SIG-M5 treated with dmso at 0.1 percent for 504 hours (cell line): Measurements from ENCODE around the gene PTPRN2.

Source experiments
- DNase-seq: peaks from one replicate; lab custom pipeline; 2025; ENCODE audit not compliant: unreplicated experiment; lab: John Stamatoyannopoulos, UW

PTPRN2 gene

GRCh38 chr7:158129037-158130022 lies 458.3 kb downstream of the PTPRN2 start:
- DNase-seq, result no peak

- no peak for DNase-seq
These were observed 459.1 kb downstream of the PTPRN2 start for GRCh38 chr7:158128572-158128971.

- DNase-seq, result no peak
These were observed 460.4 kb downstream of the PTPRN2 start for GRCh38 chr7:158127241-158127640.

GRCh38 chr7:158126661-158127060 lies 461.0 kb downstream of the PTPRN2 start:
- no peak for DNase-seq

GRCh38 chr7:158125721-158126120 lies 461.9 kb downstream of the PTPRN2 start:
- no peak for DNase-seq

GRCh38 chr7:158125091-158125490 lies 462.5 kb downstream of the PTPRN2 start:
- no peak for DNase-seq

- DNase-seq, result no peak
These were observed 462.9 kb downstream of the PTPRN2 start for GRCh38 chr7:158124671-158125079.

- DNase-seq, result peak; percentile 29
These were observed 463.9 kb downstream of the PTPRN2 start for GRCh38 chr7:158123753-158124152.

- DNase-seq, result no peak
These were observed 464.4 kb downstream of the PTPRN2 start for GRCh38 chr7:158123214-158123613.

- DNase-seq, result no peak
These were observed 466.1 kb downstream of the PTPRN2 start for GRCh38 chr7:158121441-158122045.

- DNase-seq, result no peak
These were observed 466.9 kb downstream of the PTPRN2 start for GRCh38 chr7:158120716-158121115.

GRCh38 chr7:158120316-158120715 lies 467.3 kb downstream of the PTPRN2 start:
- no peak for DNase-seq

- no peak for DNase-seq
These were observed 470.0 kb downstream of the PTPRN2 start for GRCh38 chr7:158117341-158118222.

- DNase-seq, result no peak
These were observed 471.4 kb downstream of the PTPRN2 start for GRCh38 chr7:158116235-158116634.

- no peak for DNase-seq
These were observed 473.4 kb downstream of the PTPRN2 start for GRCh38 chr7:158114056-158114850.

- no peak for DNase-seq
These were observed 474.1 kb downstream of the PTPRN2 start for GRCh38 chr7:158113321-158114025.

GRCh38 chr7:158112571-158113320 lies 474.9 kb downstream of the PTPRN2 start:
- DNase-seq, result no peak

- no peak for DNase-seq
These were observed 475.6 kb downstream of the PTPRN2 start for GRCh38 chr7:158111906-158112570.
